ENCODE measurements around the gene MMP3.

The MMP3 gene

DNA sequence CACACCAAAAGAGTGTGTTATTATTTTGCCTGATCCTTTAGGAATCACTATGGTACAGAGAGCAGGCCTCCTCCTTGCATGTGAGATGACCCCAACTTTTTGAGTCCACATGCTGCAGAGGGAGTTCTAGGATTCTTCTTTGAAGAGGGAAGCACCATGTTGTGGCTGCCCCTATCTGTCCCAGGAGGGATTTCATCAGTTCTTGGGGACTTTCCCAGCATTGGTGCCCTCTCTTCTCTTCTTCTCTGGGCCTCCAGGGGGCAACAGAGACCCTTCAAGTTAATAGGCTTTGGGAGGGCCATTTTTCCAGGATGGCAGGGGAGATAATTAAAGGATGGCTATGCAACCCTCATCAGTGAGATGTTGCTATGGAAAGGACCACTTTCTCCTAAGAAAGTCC, 49.0 kb downstream of the MMP3 start:
- no peaks in the 10 kb centered on the region for H3K4me1 ChIP-seq (ENCODE audit: control insufficient read depth, insufficient read depth, low read length)
- H3K4me3 ChIP-seq (ENCODE audit: insufficient read depth, low read depth, low read length): no peak overlapping the region
- H3K36me3 ChIP-seq (ENCODE audit: control insufficient read depth, insufficient read depth, low read length): no peaks in the 10 kb centered on the region
- H3K27me3 ChIP-seq (ENCODE audit: control insufficient read depth, insufficient read depth, low read length, poor library complexity, severe bottlenecking): no peaks in the 10 kb centered on the region
- H3K9me3 ChIP-seq (ENCODE audit: control insufficient read depth, low read length): no peaks in the 10 kb centered on the region
- no peak overlapping the region for H3K27ac ChIP-seq (ENCODE audit: insufficient read depth, low read depth, low read length, poor library complexity, severe bottlenecking)

DNA sequence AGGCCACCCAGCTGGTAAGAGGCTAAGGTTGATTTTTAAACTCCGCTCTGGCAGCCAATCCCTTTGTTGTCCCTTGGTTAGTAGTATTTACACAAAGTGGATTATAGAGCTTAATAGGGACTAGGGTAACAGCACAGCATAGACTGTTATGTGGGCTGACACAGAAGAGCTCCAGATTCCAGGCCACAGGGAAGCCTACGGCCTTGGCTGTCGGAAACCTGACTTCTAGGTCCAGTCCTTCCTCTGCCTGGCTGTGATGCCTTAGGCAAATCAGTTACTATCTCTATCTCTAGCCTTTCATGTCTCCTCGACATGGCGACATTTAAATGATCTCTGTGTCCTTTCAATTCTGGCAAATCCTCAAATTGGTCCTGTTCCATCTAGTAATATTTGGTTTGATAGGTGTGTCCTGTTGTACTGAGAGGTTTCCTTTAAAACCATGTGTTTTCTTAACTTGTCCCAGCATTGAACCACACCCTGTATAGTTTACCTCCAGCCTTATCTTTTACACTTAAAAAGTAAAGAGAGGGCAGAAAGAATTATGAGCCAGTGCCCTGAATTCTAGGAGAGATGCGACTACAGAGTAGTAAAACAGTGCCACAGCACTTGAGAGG, 49.6 kb downstream of the MMP3 start:
- Histone ChIP-seq H3K27ac (ENCODE audit: insufficient read depth, low read depth, low read length, poor library complexity, severe bottlenecking) (no peak overlapping the region), H3K27me3 (ENCODE audit: control insufficient read depth, insufficient read depth, low read length, poor library complexity, severe bottlenecking) (no peaks in the 10 kb centered on the region), H3K4me3 (ENCODE audit: insufficient read depth, low read depth, low read length) (no peak overlapping the region), H3K9me3 (ENCODE audit: control insufficient read depth, low read length) (no peaks in the 10 kb centered on the region), H3K4me1 (ENCODE audit: control insufficient read depth, insufficient read depth, low read length) (no peaks in the 10 kb centered on the region), H3K36me3 (ENCODE audit: control insufficient read depth, insufficient read depth, low read length) (no peaks in the 10 kb centered on the region)
- WGBS, 2 experiments: 89 to 90% methylated on average over 6 of the region's 6 CpGs

DNA sequence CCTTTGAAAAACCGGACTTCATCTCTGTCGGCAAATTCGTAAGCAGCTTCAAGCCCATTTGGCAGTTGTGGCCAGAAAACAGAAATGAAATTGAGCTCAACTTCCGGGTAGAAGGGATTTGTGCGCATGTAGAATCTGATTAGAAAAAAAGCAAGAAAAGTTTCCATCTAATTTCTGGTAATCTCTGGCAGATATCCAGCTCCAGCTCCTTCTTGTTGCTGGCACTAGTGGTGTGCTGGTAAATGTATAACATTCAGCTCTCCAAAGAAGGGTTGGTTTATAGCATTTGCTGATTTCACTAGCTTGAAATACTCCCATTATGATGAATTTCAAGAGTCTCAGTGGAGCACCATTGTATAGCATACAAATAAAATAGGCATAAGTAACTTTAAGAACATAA, 50.8 kb downstream of the MMP3 start:
- no peaks in the 10 kb centered on the region for H3K4me1 ChIP-seq (ENCODE audit: control insufficient read depth, insufficient read depth, low read length)
- no peak overlapping the region for H3K4me3 ChIP-seq (ENCODE audit: insufficient read depth, low read depth, low read length)
- no peaks in the 10 kb centered on the region for H3K9me3 ChIP-seq (ENCODE audit: control insufficient read depth, low read length)
- no peaks in the 10 kb centered on the region for H3K36me3 ChIP-seq (ENCODE audit: control insufficient read depth, insufficient read depth, low read length)
- no peak overlapping the region for H3K27ac ChIP-seq (ENCODE audit: insufficient read depth, low read depth, low read length, poor library complexity, severe bottlenecking)
- WGBS, 2 experiments: 95 to 97% methylated on average over 5 of the region's 5 CpGs
- H3K27me3 ChIP-seq (ENCODE audit: control insufficient read depth, insufficient read depth, low read length, poor library complexity, severe bottlenecking): no peaks in the 10 kb centered on the region

DNA sequence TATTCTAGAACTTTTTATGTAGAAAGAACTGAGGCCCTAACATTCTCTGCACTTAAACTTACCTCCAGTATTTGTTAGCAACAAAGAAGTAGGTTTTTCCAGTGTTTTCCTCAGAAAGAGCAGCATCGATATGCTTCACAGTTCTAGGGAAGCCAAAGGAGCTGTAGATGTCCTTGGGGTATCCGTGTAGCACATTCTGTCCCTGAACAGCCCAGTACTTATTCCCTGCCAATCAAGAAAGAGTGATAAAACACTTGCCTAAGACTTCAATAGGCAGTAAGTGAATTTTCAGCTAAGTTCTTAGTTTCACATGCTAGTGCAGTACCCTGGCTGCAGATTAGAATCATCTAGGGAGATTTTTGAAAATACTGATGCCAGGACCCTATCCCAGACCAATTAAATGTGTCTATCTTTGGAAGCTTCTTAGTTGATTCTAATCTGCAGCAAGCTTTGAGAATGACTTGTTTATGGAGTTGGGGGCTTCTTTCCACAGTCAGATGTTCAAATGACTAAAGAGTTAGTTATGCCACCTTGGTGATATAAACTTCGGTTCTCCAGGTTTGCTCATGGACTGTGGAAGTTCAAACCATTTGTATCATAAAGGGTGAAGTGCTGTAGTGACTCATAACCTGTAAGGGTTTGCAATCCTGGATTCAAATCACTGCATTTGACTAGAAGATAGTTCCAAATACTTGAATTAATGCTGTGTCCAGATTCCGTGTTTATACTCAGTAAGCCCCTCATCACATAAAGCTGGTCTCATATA, 52.0 kb downstream of the MMP3 start:
- Histone ChIP-seq H3K4me1 (ENCODE audit: control insufficient read depth, insufficient read depth, low read length) (no peaks in the 10 kb centered on the region), H3K9me3 (ENCODE audit: control insufficient read depth, low read length) (no peaks in the 10 kb centered on the region), H3K4me3 (ENCODE audit: insufficient read depth, low read depth, low read length) (no peak overlapping the region), H3K27me3 (ENCODE audit: control insufficient read depth, insufficient read depth, low read length, poor library complexity, severe bottlenecking) (no peaks in the 10 kb centered on the region), H3K36me3 (ENCODE audit: control insufficient read depth, insufficient read depth, low read length) (no peaks in the 10 kb centered on the region), H3K27ac (ENCODE audit: insufficient read depth, low read depth, low read length, poor library complexity, severe bottlenecking) (no peak overlapping the region)
- WGBS, 2 experiments: 91 to 93% methylated on average over 4 of the region's 4 CpGs

DNA sequence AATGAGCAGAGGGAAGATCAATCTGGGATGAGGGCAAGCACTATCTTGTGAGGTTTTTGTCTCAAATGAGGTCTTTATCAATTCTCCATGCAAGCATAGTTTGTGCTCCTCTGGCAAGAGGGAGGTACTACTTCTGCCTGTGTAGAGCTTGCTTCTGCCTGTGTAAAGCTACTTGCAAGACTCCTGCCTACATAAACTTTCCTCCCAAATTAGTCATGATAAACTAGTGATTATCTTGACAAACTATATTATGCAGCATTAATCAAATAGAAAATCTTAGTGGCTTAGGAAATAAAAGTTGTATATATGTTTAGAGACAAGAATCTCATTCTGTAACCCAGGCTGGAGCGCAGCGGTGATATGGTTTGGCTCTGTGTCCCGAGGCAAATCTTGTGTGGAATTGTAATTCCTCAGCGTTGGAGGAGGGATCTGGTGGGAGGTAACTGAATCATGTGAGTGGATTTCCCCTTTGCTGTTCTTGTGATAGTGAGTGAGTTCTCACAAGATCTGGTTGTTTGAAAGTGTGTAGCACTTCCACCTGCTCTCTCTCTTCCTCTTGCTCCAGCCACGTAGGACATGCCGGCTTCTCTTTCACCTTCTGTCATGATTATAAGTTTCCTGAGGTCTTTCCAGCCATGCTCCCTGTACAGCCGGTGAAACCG, 54.9 kb downstream of the MMP3 start:
- Histone ChIP-seq H3K9me3 (ENCODE audit: control insufficient read depth, low read length) (no peaks in the 10 kb centered on the region), H3K4me1 (ENCODE audit: control insufficient read depth, insufficient read depth, low read length) (no peaks in the 10 kb centered on the region), H3K36me3 (ENCODE audit: control insufficient read depth, insufficient read depth, low read length) (no peaks in the 10 kb centered on the region), H3K4me3 (ENCODE audit: insufficient read depth, low read depth, low read length) (no peak overlapping the region), H3K27ac (ENCODE audit: insufficient read depth, low read depth, low read length, poor library complexity, severe bottlenecking) (no peak overlapping the region), H3K27me3 (ENCODE audit: control insufficient read depth, insufficient read depth, low read length, poor library complexity, severe bottlenecking) (no peaks in the 10 kb centered on the region)
- WGBS, 2 experiments: 92 to 95% methylated on average over 8 of the region's 8 CpGs
